Spinal cord (tissue), 4 donors: ENCODE measurements around the gene OR1S1. TPM values are rescaled to one million over a fixed set of nuclear protein-coding genes. Genes with fewer than 3 reads are reported as not detected.

Experiments used
- polyA plus RNA-seq, 2 donors: library from polyadenylated mRNA; unstranded; fragments of 120-200 nt; gene quantifications; one replicate each; pipeline ENCODE4 v1.2.1, GENCODE V29; 2013; ENCODE audit not compliant: insufficient read length in 2 of 2
- total RNA-seq, 2 donors: library from RNA; depleted of rRNA in 1 of 2; stranded (reverse); fragments of 120-200 nt in 1 of 2; fragments of >200 nt in 1 of 2; gene quantifications; one replicate each; pipeline versions ENCODE4 v1.2.3 to v1.2.4, GENCODE V29; 2013 to 2014

The OR1S1 gene
- total and polyA plus RNA-seq, 4 donors: not detected

Other genes with a start within 250 kb of the OR1S1 start
- not detected for gene OR9Q1, start 188.8 kb upstream of the OR1S1 start, total RNA-seq
- gene OR9Q1, start 188.8 kb upstream of the OR1S1 start, polyA plus RNA-seq: not detected
- gene OR6Q1, start 181.8 kb upstream of the OR1S1 start, total RNA-seq: not detected
- not detected for gene OR6Q1, start 181.8 kb upstream of the OR1S1 start, polyA plus RNA-seq
- gene OR9I1, start 87.2 kb upstream of the OR1S1 start, total RNA-seq: not detected
- not detected for gene OR9I1, start 87.2 kb upstream of the OR1S1 start, polyA plus RNA-seq
- not detected for gene OR9Q2, start 23.6 kb upstream of the OR1S1 start, total RNA-seq
- gene OR9Q2, start 23.6 kb upstream of the OR1S1 start, polyA plus RNA-seq: not detected
- gene OR1S2, start 8.6 kb upstream of the OR1S1 start, total RNA-seq: not detected
- gene OR1S2, start 8.6 kb upstream of the OR1S1 start, polyA plus RNA-seq: not detected
- not detected for gene OR10Q1, start 16.2 kb downstream of the OR1S1 start, total RNA-seq
- gene OR10Q1, start 16.2 kb downstream of the OR1S1 start, polyA plus RNA-seq: not detected
- gene OR10W1, start 55.5 kb downstream of the OR1S1 start, total RNA-seq: not detected
- gene OR10W1, start 55.5 kb downstream of the OR1S1 start, polyA plus RNA-seq: not detected
- gene OR5B17, start 146.3 kb downstream of the OR1S1 start, total RNA-seq: not detected
- not detected for gene OR5B17, start 146.3 kb downstream of the OR1S1 start, polyA plus RNA-seq
- not detected for gene OR5B3, start 194.2 kb downstream of the OR1S1 start, total RNA-seq
- not detected for gene OR5B3, start 194.2 kb downstream of the OR1S1 start, polyA plus RNA-seq
- not detected for gene OR5B2, start 215.4 kb downstream of the OR1S1 start, total RNA-seq
- gene OR5B2, start 215.4 kb downstream of the OR1S1 start, polyA plus RNA-seq: not detected
- under 1 TPM in 1 of 2 donors, not detected in 1; 0.20 TPM for gene OR5B12, start 229.5 kb downstream of the OR1S1 start, total RNA-seq
- not detected for gene OR5B12, start 229.5 kb downstream of the OR1S1 start, polyA plus RNA-seq